K562 (cell line): ENCODE results near the gene OR2V2. TPM values are rescaled to one million over a fixed set of nuclear protein-coding genes. Genes with fewer than 3 reads are reported as not detected.

Experiments used
- AFF1 ChIP-seq, 2 experiments: fragments of 450-650 bp; IDR thresholded peaks; 2 replicates each; pipeline ENCODE4 v1.6.1; 2018; ENCODE audit warnings: mild to moderate bottlenecking in 2 of 2, low read depth in 1 of 2; ENCODE audit not compliant: partially characterized antibody in 2 of 2
- ATF1 ChIP-seq, 2 experiments: fragments of 450-650 bp in 1 of 2; IDR thresholded peaks; 2 replicates each; pipeline ENCODE4 v1.6.1; 2016; ENCODE audit warnings: missing compliant biosample characterization in 1 of 2, missing genetic modification characterization in 1 of 2
- BDP1 ChIP-seq: IDR thresholded peaks from 3 replicates; pipeline ENCODE4 v1.6.1; 2011; ENCODE audit not compliant: insufficient read length, insufficient read depth
- CHD2 ChIP-seq: IDR thresholded peaks from 2 replicates; pipeline ENCODE4 v1.6.1; 2011; ENCODE audit warnings: low read depth, low read length
- ETV6 ChIP-seq, 3 experiments: fragments of 150-350 bp in 1 of 3; sonication (generic) in 1 of 3; formaldehyde crosslinking in 1 of 3; IDR thresholded peaks; 2 replicates each; pipeline versions ENCODE4 v1.6.1 to v1.8.0; 2014 to 2022; ENCODE audit warnings: borderline replicate concordance in 2 of 3, low read depth in 2 of 3, antibody characterized with exemption in 1 of 3, low read length in 1 of 3, mild to moderate bottlenecking in 1 of 3, missing genetic modification reagents in 1 of 3
- PHF21A ChIP-seq: fragments of 450-650 bp; IDR thresholded peaks from 2 replicates; pipeline ENCODE4 v1.6.1; 2017; ENCODE audit warnings: low read depth, borderline replicate concordance
- POU5F1 ChIP-seq: fragments of 150-350 bp; IDR thresholded peaks from 2 replicates; pipeline ENCODE4 v1.6.1; 2014; ENCODE audit warnings: borderline replicate concordance, low read length, low read depth, mild to moderate bottlenecking; ENCODE audit not compliant: partially characterized antibody
- RBM15 ChIP-seq: fragments of 200-400 bp; formaldehyde crosslinking; IDR thresholded peaks from 2 replicates; pipeline ENCODE4 v1.6.1; 2018; ENCODE audit warnings: mild to moderate bottlenecking, low read length, moderate library complexity; ENCODE audit not compliant: insufficient read depth
- RNF219 ChIP-seq: fragments of 250-450 bp; sonication (Bioruptor Pico); IDR thresholded peaks from 2 replicates; pipeline ENCODE4 v1.5.0; 2022; ENCODE audit warnings: mild to moderate bottlenecking
- SMAD3 ChIP-seq: fragments of 450-650 bp; formaldehyde crosslinking; conservative IDR thresholded peaks from 2 replicates; pipeline ENCODE4 v1.4.0; 2020; ENCODE audit warnings: mild to moderate bottlenecking
- ZFP36 ChIP-seq: fragments of 150-350 bp; IDR thresholded peaks from 2 replicates; pipeline ENCODE4 v1.6.1; 2018; ENCODE audit warnings: low read length, low read depth; ENCODE audit not compliant: partially characterized antibody
- ZNF143 ChIP-seq: sonication (generic); formaldehyde crosslinking; IDR thresholded peaks from 2 replicates; pipeline ENCODE4 v1.9.0; 2022; ENCODE audit warnings: mild to moderate bottlenecking, missing genetic modification reagents
- ZNF354B ChIP-seq: fragments of 250-450 bp; sonication (Bioruptor Pico); IDR thresholded peaks from 2 replicates; pipeline ENCODE4 v1.4.0; 2020
- ZNF561 ChIP-seq: fragments of 450-650 bp; formaldehyde crosslinking; conservative IDR thresholded peaks from 2 replicates; pipeline ENCODE4 v1.4.0; 2020; ENCODE audit warnings: mild to moderate bottlenecking, moderate library complexity
- ZNF668 ChIP-seq: fragments of 250-450 bp; sonication (Bioruptor Pico); IDR thresholded peaks from 2 replicates; pipeline ENCODE4 v1.8.0; 2022; ENCODE audit warnings: mild to moderate bottlenecking, inconsistent platforms
- ZNF778 ChIP-seq: fragments of 450-650 bp; formaldehyde crosslinking; IDR thresholded peaks from 2 replicates; pipeline ENCODE4 v1.4.0; 2020; ENCODE audit warnings: mild to moderate bottlenecking, moderate library complexity
- polyA plus RNA-seq, 8 experiments: library from polyadenylated mRNA; depleted of rRNA in 4 of 8; stranded (reverse) in 5 of 8; unstranded in 3 of 8; fragments of >200 nt; fragmentation: Nextera tagmentation in 2 of 8; fragmentation: Illumina TruSeq in 1 of 8; extraction: Ambion mirVana in 2 of 8; extraction: Trizol in 1 of 8; gene quantifications; 2 replicates each; pipeline versions ENCODE4 v1.2.1 to v1.2.3, GENCODE V29; 2011 to 2014; ENCODE audit warnings: inconsistent platforms in 1 of 8, missing spikeins in 1 of 8
- total RNA-seq, 7 experiments: library from RNA; depleted of rRNA in 6 of 7; stranded (reverse); fragments of >200 nt in 6 of 7; fragmentation: Illumina TruSeq in 2 of 7; extraction: Trizol in 2 of 7; gene quantifications; 2 replicates each; pipeline versions ENCODE4 v1.2.1 to v1.2.3, GENCODE V29; 2011 to 2021; ENCODE audit warnings: low replicate concordance in 1 of 7
- TF ChIP-seq, protein P1 (sequence below): fragments of 450-650 bp; formaldehyde crosslinking; IDR thresholded peaks from 2 replicates; pipeline ENCODE4 v1.4.0; 2022; ENCODE audit warnings: missing genetic modification characterization

OR2V2 gene
- total and polyA plus RNA-seq, 9 of the 15 experiments (the other 6 are each of a cell fraction or from before 2014, with no cell fraction given) = 0.01 TPM; not detected in 8

DNA sequence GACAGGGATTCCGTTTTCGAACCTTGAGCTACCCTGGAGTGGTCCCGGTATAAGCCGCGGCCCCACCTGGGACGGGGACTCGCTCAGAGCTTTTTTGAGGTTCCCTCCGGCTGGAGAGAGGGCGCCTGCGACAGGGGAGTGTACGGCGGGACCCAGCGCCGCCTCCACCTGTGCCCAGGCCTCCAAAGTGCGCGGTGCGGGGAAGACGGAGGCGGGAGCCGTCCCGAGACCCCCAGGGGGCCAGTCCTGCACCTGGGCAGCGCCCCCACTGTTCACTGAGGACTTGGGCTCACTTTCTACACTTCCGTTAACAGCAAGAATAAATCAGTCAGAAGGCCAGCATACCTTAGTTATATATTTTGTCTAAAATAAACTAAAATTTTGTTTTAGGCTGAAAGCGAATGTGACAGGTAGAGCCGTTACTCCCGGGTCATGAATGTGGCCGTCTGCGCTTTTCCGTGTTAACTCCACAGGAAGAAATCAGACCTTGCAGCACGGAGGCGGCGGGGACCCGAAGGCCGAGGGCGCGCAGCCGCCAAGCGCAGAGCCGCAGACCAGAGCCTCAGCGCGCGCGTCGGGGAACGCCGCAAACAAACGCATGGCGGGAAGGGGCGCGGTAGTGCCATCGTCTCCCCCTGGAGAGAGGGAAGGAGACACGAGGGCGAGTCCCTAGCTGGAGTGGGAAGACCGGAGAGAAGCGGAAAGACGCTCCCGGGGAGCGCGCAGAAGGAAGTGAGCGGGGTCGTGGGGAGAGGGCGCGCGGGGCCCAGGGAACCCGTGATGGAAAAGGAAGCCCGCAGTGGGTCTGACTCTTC, 43.5 kb downstream of the OR2V2 start (continued):
- no peak for TF ChIP-seq RBM15
- TF ChIP-seq CHD2 = no peak
- TF ChIP-seq ZNF778 (CRISPR knock-in tag) = no peak
- no peak for TF ChIP-seq BDP1
- TF ChIP-seq, protein P1, sequence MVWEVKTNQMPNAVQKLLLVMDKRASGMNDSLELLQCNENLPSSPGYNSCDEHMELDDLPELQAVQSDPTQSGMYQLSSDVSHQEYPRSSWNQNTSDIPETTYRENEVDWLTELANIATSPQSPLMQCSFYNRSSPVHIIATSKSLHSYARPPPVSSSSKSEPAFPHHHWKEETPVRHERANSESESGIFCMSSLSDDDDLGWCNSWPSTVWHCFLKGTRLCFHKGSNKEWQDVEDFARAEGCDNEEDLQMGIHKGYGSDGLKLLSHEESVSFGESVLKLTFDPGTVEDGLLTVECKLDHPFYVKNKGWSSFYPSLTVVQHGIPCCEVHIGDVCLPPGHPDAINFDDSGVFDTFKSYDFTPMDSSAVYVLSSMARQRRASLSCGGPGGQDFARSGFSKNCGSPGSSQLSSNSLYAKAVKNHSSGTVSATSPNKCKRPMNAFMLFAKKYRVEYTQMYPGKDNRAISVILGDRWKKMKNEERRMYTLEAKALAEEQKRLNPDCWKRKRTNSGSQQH (CRISPR knock-in tag) = peak; percentile 65; the same call in 1 of the 2 replicates
- no peak for TF ChIP-seq ZNF668
- TF ChIP-seq ZNF561 (CRISPR knock-in tag) = no peak
- no peak for TF ChIP-seq RNF219 (CRISPR knock-in tag)
- TF ChIP-seq AFF1 (IDR thresholded peaks at IDR 0.05; ENCODE audit: low read depth in 1 of 2, partially characterized antibody in 2 of 2) = no peak
- no peak for TF ChIP-seq ZNF354B (CRISPR knock-in tag)
- TF ChIP-seq ZFP36 = no peak
- no peak for TF ChIP-seq SMAD3 (CRISPR knock-in tag)
- no peak for TF ChIP-seq PHF21A
- no peak for TF ChIP-seq ETV6 (IDR thresholded peaks at IDR 0.05; ENCODE audit: borderline replicate concordance in 1 of 2, low read depth in 2 of 2, low read length in 1 of 2)
- TF ChIP-seq ETV6 (CRISPR knock-in tag; IDR thresholded peaks at IDR 0.05; ENCODE audit: borderline replicate concordance) = no peak
- TF ChIP-seq ZNF143 (CRISPR knock-in tag) = no peak
- TF ChIP-seq ATF1 (CRISPR knock-in tag; IDR thresholded peaks at IDR 0.05) = no peak
- no peak for TF ChIP-seq ATF1 (tag; IDR thresholded peaks at IDR 0.05)
- TF ChIP-seq POU5F1 = no peak
